GM21526 (cell line): ENCODE measurements around the gene ARAF.

Source experiments
- ATAC-seq: cut with Tn5 transposase; IDR thresholded peaks from one replicate; pipeline ENCODE4 v1.9.1; 2021; ENCODE audit warnings: moderate library complexity; ENCODE audit not compliant: unreplicated experiment, low FRiP score

The ARAF gene

DNA sequence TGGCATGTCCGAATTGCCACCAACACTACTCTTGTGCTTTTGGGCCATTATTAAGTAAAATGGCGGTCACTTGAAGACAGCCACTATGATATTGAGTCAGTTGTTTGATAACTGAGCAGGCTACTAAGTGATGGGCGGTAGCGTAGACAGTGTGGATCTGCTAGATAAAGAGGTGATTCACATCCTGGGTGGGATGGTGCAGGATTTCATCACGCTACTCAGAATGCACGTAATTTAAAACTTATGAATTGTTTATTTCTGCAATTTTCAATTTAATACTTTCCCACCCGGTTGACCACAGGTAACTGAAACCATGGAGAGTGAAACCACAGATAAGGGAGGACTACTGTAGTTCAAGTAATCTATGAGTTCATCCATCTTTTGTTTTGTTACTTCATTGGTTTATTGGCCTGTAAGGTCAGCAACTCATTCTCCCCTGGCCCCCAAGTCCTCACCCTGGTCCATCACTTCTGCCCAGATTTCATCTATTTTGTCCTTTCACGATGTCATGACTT, 2.9 kb downstream of the ARAF start:
- no peak for ATAC-seq

- no peak for ATAC-seq
Observed at GRCh38 chrX:47564438-47565085, 3.6 kb downstream of the ARAF start.

DNA sequence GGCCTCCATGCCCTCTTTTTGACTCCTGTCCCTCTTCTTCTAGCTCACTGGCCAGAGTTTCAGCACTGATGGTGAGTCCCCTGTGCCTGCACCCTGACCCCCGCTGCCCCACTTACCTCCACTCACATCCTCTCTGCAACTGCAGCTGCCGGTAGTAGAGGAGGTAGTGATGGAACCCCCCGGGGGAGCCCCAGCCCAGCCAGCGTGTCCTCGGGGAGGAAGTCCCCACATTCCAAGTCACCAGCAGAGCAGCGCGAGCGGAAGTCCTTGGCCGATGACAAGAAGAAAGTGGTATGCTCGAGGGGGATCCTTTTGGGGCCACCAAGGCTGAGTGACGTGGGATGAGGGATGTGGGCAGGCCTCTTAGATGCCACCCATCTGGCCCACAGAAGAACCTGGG, 5.8 kb downstream of the ARAF start:
- ATAC-seq: no peak

DNA sequence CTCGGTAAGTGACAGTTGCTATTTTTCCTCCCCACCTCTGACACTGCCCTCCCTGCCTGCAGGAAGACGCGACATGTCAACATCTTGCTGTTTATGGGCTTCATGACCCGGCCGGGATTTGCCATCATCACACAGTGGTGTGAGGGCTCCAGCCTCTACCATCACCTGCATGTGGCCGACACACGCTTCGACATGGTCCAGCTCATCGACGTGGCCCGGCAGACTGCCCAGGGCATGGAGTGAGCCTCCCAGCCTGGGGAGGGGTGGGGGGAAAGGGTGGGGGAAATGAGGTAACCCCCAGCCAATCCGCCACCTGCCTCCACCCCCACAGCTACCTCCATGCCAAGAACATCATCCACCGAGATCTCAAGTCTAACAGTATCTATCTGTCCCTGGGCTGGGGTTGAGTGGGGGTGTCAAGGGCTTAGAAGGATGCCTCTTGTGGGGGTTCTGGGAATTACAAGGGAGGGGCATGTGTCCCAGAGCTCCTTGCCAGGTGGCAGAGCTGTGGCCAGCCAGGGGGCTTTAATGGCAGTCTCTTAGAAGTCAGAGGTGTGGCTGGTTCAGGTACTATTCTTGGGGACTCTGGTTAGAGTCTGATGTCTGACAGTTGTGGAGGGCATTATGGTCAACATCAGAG, 7.8 kb downstream of the ARAF start:
- no peak for ATAC-seq

- no peak for ATAC-seq
Observed at GRCh38 chrX:47570794-47571193, 9.8 kb downstream of the ARAF start.

GRCh38 chrX:47571215-47571614, 10.2 kb downstream of the ARAF start:
- ATAC-seq: no peak

DNA sequence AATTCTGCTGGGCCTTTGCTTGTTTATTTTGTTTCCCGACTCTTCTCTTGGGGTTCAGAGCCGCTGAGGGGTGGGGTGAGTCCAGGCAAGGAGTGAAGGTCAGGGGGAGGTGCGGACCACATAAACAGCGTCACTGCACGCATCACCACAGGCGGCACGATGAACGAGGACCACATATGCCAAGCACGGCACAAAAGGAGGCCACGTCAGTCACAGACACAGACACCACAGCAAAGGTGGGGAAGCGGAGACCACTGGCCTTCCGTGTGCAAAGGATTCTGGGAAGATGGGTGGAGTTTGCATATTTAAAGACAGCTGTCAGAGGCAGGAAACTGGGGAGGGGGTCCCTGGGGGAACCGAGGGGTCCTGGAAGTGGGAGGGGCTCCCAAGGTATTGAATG, 10.9 kb downstream of the ARAF start:
- ATAC-seq: no peak

- no peak for ATAC-seq
Observed at GRCh38 chrX:47572773-47573340, 11.9 kb downstream of the ARAF start.

DNA sequence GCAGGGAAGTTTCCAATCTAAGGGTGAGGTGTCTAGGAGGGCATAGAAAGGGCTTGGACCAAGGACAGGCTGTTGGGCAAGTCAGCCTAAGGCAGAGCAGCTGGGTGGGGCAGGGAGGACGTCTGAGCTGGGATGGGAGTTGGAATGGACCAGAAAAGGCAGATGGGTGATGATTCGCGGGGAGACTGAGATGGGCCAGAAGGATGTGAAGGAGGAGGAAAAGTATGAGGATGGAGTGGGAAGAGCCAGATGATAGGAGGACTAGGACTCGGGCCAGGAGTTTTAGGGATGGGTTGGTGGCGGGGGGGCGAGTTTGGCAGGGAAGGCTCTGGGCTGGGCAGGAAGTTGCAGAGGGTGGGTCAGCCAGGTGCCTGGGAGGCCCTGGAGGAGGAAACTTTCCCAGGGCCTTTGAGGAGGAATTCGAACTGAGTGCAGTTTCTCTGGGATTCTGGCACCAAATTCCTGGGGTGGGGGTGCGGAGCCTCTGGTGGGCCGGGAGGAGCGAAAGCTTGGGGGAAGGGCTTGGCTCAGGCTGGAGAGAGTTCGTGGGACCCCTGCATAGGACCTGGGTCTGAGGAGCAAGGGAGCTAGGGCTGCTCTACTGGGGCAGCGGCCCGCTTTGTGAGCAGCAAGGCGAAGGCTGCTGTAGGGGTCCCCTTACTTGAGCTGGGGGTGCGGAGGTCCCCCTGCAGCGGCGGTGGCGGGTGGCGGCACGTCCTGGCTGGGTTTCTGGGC, 12.5 kb downstream of the ARAF start:
- no peak for ATAC-seq

DNA sequence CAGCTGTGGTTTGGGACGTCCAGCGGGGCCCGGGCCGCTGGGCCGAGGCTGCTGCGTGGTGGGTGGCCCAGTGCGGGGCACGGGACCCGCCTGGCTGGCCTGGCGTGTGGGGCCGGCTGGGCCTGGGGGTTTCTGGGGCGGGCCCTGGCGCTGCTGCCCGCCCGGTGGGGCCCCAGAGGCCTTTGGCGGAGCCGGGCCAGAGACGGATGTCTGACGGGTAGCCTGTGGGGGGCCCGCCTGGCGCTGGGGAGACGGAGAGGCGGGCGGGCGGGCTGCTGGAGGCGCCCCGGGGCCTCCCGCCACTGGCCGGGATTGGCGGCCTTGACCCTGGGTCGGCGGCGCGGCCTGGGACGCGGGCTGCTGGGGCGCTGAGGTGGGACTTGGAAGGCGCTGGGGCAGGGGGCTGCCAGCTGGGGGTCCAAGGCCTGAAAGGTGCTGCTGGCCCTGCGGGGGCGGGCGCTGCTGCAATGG, 13.1 kb downstream of the ARAF start:
- ATAC-seq: no peak

DNA sequence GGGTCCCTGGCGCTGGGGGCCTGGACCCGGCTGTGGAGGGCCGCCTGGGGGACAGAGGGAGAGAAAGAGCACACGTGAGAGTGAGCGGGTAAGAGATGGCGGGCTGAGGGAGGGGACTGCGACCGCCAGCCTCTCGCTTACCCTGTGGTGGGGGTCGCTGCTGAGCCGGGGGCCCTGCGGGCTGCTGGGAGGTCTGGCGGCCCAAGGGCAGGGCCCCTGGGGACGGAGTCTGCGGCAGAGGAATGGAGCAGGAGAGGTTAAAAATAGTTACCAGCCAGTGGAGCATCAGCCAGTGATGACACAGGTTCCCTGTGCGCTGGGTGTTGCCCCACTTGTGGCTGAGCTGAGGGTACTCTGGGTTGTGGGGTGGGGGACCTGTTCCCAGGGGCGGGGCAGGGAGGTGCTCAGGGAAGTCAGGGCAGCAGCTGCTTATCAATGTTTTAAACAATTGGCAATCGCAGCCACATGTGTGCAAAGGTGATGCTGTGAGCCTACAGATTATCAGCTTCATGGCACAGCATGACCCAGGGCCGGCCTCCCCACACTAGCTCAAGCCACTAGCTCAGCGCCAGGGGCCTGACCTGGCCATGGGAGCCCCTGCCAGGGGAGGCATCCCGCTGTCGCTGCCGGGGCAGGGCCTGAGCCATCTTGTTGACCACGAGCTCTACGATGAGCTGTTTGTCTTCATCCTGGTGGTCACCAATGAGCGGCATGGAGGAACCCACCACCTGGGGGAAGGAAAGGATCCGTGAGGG, 13.7 kb downstream of the ARAF start:
- ATAC-seq: no peak

- no peak for ATAC-seq
Observed at GRCh38 chrX:47576021-47576898, 15.3 kb downstream of the ARAF start.

DNA sequence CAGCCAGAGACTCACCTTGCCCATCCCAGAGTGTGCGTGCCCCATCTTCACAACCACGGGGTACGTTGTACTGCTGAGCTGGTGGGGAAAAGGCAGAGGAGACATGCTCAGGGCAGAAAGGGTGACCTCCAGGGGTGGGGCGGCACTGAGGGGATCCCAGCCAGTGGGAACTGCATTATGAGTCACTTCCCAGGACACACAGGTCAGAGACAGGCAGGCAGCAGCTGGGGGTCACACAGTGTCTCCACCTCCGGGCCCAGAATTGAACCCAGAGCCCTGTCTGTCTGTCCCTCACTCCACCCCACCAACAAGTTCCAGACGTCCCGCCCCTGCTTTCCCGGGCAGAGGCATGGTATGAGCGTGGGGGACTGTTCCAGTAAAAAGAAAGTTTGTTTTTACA, 16.4 kb downstream of the ARAF start:
- no peak for ATAC-seq

- ATAC-seq: no peak
Observed at GRCh38 chrX:47577901-47578300, 16.9 kb downstream of the ARAF start.

DNA sequence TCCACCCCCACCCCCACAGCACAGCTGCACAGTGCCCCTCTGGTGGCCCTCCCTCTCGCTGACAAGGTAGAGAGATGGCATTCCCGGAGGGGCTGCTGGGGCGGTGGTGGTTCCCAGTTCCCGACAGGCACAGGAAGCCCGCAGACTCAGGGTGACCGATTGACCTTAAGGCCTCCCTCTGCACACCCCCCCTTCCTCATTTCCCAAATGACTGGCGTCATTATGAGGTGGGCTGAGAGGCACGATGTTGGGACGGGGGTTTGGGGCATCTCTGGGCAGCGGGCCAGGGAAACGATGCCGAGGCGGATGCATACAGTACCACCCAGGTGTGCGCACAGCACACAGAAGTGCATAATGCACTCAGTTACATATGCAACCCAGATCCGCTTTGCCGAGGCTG, 17.7 kb downstream of the ARAF start:
- ATAC-seq: no peak

- no peak for ATAC-seq
Observed at GRCh38 chrX:47579537-47579936, 18.5 kb downstream of the ARAF start.

- ATAC-seq: peak; percentile 71
Observed at GRCh38 chrX:47581731-47582647, 21.0 kb downstream of the ARAF start, which contains the start of gene TIMP1. Gene TIMP1 (plus strand): TSS chrX:47582436. CDS start chrX:47583416, 980 bp downstream.

DNA sequence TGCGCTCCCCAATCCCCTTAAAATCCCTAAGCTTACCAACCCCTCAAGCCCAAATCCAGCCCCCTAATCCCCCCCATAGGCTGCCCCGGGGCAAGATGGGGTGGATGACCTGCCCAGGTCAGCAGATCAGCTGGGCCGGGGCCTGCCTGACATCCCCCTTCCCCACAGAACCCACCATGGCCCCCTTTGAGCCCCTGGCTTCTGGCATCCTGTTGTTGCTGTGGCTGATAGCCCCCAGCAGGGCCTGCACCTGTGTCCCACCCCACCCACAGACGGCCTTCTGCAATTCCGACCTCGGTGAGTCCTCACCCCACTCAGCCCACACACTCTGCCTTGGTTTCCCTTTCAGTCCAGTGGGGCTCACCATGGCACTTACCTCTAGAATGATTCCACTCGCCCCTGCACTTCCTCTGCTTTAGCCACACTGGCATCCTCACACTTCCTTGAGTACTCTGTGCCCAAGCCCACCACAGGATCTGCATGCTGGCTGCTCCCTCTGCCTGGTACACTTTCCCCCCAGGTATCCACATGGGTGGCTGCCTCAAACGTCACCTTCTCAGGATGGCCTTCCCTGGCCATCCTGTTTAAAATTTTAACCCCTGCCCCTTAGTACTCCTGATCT, 22.3 kb downstream of the ARAF start:
- ATAC-seq: no peak
